Subcutaneous abdominal adipose tissue (tissue), 5 donors: ENCODE data around the gene CDK5R1.
"Not testable (repeated sequence)": the region's sequence is repeated elsewhere in the genome, so short reads cannot be mapped to it uniquely, and the experiment has no call there.

Experiments
- H3K27ac ChIP-seq: one replicate; pipeline ENCODE4 v1.7.0; 2013; ENCODE audit warnings: low read depth, mild to moderate bottlenecking, inconsistent platforms, low read length, moderate library complexity
- H3K27me3 ChIP-seq, 5 donors: one replicate each; pipeline ENCODE4 v1.7.0; 2013; ENCODE audit warnings: low read length in 5 of 5, inconsistent platforms in 1 of 5; ENCODE audit not compliant: control insufficient read depth in 5 of 5, insufficient read depth in 4 of 5
- H3K36me3 ChIP-seq, 5 donors: one replicate each; pipeline ENCODE4 v1.7.0; 2013; ENCODE audit warnings: low read length in 5 of 5; ENCODE audit not compliant: control insufficient read depth in 5 of 5, insufficient read depth in 5 of 5
- H3K4me1 ChIP-seq, 5 donors: one replicate each; pipeline ENCODE4 v1.7.0; 2013; ENCODE audit warnings: low read length in 5 of 5, mild to moderate bottlenecking in 3 of 5, moderate library complexity in 1 of 5; ENCODE audit not compliant: control insufficient read depth in 5 of 5, insufficient read depth in 5 of 5
- H3K4me3 ChIP-seq, 5 donors: one replicate each; pipeline ENCODE4 v1.7.0; 2013; ENCODE audit warnings: low read length in 5 of 5, low read depth in 1 of 5
- H3K9ac ChIP-seq, 5 donors: one replicate each; pipeline ENCODE4 v1.7.0; 2013; ENCODE audit warnings: low read length in 5 of 5, mild to moderate bottlenecking in 4 of 5, moderate library complexity in 3 of 5
- H3K9me3 ChIP-seq, 5 donors: one replicate each; pipeline ENCODE4 v1.7.0; 2013; ENCODE audit warnings: low read length in 5 of 5; ENCODE audit not compliant: control insufficient read depth in 5 of 5
- donor health status: healthy.
- donor health status: healthy.
- donor health status: healthy.
- donor health status: healthy.
- donor health status: healthy.

CDK5R1 gene

DNA sequence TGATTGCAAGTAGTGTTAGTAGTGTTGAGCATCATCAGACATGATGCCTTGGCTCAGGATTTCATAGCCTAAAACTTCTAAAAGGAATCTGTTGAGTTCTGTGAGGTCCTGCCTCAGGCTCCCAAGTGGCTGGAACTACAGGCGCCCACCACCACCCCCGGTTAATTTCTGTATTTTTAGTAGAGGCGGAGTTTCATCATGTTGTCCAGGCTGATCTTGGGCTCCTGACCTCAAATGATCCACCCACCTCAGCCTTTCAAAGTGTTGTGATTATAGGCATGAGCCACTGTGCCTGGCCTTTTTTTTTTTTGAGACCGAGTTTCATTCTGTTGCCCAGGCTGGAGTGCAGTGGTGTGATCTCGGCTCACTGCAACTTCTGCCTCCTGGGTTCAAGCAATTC, 36.8 kb upstream of the CDK5R1 start:
- H3K4me3 ChIP-seq = no peak overlapping the region
- H3K27me3 ChIP-seq = no peaks in the 10 kb centered on the region
- no peak overlapping the region for H3K9ac ChIP-seq
- no peak overlapping the region for H3K27ac ChIP-seq
- no peaks in the 10 kb centered on the region for H3K9me3 ChIP-seq
- H3K4me1 ChIP-seq = peaks cover 5 to 22% (median 16%) of the 10 kb centered on the region in 5 donors
- peaks cover 41 to 70% (median 52%) of the 10 kb centered on the region in 5 donors for H3K36me3 ChIP-seq

DNA sequence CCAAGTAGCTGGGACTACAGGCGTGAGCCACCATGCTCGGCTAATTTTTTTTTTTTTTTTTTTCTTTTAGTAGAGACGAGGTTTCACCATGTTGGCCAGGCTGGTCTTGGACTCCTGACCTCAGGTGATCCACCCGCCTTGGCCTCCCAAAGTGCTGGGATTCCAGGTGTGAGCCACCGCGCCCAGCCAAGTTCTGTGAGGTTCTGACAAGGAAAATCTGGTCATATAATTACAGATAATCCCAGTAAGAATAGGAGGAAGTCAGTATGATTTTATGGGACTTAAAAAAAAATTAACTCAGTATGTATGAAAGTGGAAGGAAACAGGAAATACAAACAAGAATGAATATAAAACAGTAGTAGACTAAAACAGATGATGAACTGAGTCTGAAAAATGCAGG, 36.4 kb upstream of the CDK5R1 start:
- not testable (repeated sequence) for H3K9ac ChIP-seq, H3K9me3 ChIP-seq, H3K27me3 ChIP-seq, H3K4me3 ChIP-seq, H3K27ac ChIP-seq
- peaks cover 45 to 74% (median 56%) of the 10 kb centered on the region in 5 donors for H3K36me3 ChIP-seq
- peaks cover 5 to 17% (median 12%) of the 10 kb centered on the region in 5 donors for H3K4me1 ChIP-seq

DNA sequence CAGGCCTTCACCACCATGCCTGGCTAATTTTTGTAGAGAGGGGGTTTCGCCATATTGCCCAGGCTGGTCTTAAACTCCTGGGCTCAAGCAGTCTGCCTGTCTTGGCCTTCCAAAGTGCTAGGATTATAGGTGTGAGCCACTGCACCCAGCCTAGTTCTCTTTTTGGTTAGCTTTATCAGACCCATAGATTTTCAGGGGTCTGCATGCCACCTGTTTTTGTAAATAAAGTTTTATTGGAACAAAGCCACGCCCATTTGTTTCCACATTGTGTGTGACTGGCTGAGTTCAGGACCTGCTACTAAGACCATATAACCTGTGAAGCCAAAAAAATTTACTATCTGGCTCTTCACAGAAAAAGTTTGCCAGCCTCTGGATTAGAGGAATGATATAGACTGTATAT, 34.9 kb upstream of the CDK5R1 start:
- no peak overlapping the region for H3K9ac ChIP-seq
- no peaks in the 10 kb centered on the region for H3K27me3 ChIP-seq
- no peak overlapping the region for H3K4me3 ChIP-seq
- H3K4me1 ChIP-seq = peaks cover 0 to 2% (median 0%) of the 10 kb centered on the region in 5 donors
- H3K36me3 ChIP-seq = peaks cover 47 to 83% (median 63%) of the 10 kb centered on the region in 5 donors
- no peaks in the 10 kb centered on the region for H3K9me3 ChIP-seq
- no peak overlapping the region for H3K27ac ChIP-seq

DNA sequence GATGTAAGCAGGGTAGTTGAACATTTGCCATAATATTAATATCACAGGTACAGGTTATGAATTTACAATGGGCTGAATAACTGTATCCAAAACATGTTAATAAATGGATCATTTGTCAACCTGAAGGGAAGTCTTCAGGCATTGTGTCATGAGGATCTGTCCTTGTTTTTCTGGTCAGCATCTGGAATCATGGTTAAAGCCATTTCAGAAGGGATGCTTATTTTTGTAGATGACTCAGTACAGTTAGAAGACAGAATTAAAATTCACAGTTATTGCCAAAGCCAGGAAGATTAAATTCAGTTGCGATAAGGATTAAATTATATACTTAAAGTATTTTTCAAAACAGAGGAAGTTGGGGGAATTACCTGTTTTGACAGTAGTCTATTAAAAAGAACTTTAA, 34.5 kb upstream of the CDK5R1 start:
- Histone ChIP-seq H3K27ac (no peak overlapping the region), H3K36me3 (peaks cover 47 to 85% (median 65%) of the 10 kb centered on the region in 5 donors), H3K9me3 (no peaks in the 10 kb centered on the region), H3K4me1 (peaks cover 0 to 2% (median 0%) of the 10 kb centered on the region in 5 donors), H3K27me3 (no peaks in the 10 kb centered on the region), H3K4me3 (no peak overlapping the region), H3K9ac (no peak overlapping the region)

DNA sequence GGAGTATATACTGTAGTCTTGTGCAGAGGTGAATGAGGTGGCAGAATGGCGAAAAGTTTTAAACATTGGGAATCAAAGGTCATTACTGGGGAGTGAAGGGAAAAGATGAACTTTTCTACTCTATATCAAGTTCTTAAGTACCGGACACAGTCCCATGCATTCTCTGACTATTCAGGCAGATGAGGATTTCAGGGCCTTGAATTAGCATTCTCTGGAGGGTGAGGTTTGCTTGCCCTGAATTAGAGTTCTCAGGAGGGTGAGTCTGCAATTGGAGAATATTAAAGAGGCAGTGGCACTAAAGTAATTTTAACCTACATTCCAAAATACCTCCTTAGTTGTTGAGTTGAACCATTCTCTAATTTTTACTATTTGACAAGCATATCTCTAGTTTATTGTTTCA, 33.4 kb upstream of the CDK5R1 start:
- Histone ChIP-seq H3K27ac (no peak overlapping the region), H3K4me1 (peaks cover 0 to 2% (median 0%) of the 10 kb centered on the region in 5 donors), H3K9ac (no peak overlapping the region), H3K27me3 (no peaks in the 10 kb centered on the region), H3K4me3 (no peak overlapping the region), H3K9me3 (no peaks in the 10 kb centered on the region), H3K36me3 (peaks cover 49 to 86% (median 72%) of the 10 kb centered on the region in 5 donors)

DNA sequence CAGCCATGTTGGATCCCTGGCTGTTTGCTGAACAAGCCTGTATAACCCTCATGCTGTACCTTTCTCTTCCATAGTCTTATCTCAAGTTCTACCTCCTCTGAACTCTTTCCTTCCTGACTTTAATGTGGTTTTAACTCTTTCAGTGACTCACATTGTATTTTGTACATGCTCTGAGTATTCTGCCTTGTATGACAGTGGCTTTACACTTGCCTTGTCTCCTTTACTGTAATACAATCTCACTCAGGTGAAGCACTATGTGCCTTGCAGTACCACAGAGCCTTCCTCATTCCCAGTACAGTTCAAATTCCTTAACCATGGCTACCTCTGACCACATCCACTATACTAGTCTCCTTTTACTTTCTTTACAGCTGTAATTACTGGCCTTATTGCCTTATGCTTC, 28.4 kb upstream of the CDK5R1 start:
- no peaks in the 10 kb centered on the region for H3K9me3 ChIP-seq
- H3K4me3 ChIP-seq = no peak overlapping the region
- no peak overlapping the region for H3K9ac ChIP-seq
- no peaks in the 10 kb centered on the region for H3K27me3 ChIP-seq
- peaks cover 0 to 2% (median 0%) of the 10 kb centered on the region in 5 donors for H3K4me1 ChIP-seq
- peaks cover 35 to 77% (median 64%) of the 10 kb centered on the region in 5 donors for H3K36me3 ChIP-seq
- no peak overlapping the region for H3K27ac ChIP-seq

DNA sequence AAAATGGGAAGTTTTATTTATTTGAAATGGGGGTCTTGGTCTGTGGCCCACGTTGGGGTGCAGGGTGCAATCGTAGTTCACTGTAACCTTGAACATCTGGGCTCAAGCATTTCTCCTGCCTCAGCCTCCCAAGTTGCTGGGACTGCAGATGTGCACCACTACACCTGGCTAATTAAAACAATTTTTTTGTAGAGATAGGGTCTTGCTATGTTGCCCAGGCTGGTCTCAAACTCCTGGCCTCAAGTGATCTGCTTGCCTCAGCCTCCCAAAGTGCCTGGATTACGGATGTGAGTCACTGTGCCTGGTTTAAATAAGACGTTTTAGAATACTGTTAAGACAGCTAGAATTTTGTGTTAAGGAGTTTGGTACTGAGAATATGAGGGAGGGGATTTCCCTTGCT, 26.7 kb upstream of the CDK5R1 start:
- Histone ChIP-seq H3K9me3 (no peaks in the 10 kb centered on the region), H3K9ac (no peak overlapping the region), H3K4me1 (no peaks in the 10 kb centered on the region), H3K27me3 (no peaks in the 10 kb centered on the region), H3K36me3 (peaks cover 31 to 75% (median 60%) of the 10 kb centered on the region in 5 donors), H3K4me3 (no peak overlapping the region), H3K27ac (no peak overlapping the region)

DNA sequence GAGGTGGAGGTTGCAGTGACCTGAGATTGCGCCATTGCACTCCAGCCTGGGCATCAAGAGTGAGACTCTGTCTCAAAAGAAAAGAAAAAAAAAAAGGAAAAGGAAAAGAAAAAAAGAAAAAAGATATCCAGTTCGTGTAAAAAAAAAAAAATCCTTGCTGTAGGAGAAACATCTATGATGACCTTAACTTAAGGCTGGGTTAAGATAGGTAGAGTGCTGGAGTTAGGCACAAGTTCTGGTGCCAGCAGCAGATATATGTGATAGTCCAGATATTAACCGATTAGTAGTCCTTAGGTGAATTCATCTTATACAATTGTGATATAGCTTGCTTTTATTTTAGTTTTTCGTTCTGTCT, 25.3 kb upstream of the CDK5R1 start:
- H3K36me3 ChIP-seq = peaks cover 29 to 79% (median 62%) of the 10 kb centered on the region in 5 donors
- H3K4me3 ChIP-seq = no peak overlapping the region
- H3K27ac ChIP-seq = no peak overlapping the region
- no peaks in the 10 kb centered on the region for H3K9me3 ChIP-seq
- H3K27me3 ChIP-seq = no peaks in the 10 kb centered on the region
- H3K9ac ChIP-seq = no peak overlapping the region
- no peaks in the 10 kb centered on the region for H3K4me1 ChIP-seq

DNA sequence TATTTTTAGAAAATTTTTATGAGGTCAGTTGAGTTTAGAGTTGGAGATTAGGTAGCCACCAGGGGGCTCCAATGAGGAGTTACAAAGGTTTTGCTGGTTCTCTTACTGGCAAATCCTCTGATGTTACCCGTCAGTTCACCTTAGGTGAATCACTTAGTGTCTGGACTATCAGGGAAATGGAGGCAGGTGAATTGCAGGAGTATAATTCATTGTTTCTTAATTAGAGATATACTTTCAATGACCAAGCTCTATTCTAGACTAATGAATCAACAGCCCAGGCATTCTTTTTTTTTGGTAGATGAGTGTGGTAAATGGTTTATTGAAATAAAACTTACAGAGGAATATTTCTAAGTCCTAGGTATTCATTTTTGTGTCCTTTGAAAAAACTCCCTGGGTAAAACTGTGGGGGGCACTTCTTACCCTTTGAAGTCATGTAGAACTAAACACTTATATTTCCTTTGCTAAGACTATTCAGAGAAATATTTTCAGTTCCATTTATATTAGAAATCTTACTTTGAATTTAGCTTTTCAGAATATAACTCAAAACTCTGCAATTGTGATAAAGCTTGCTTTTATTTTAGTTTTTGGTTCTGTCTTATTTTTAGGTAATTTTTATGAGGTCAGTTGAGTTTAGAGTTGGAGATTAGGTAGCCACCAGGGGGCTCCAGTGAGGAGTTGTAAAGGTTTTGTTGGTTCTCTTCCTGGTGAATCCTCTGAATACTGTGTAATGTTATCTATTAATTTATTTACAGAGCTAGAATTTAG, 24.8 kb upstream of the CDK5R1 start:
- Histone ChIP-seq H3K9ac (no peak overlapping the region), H3K4me3 (no peak overlapping the region), H3K27ac (no peak overlapping the region), H3K9me3 (no peaks in the 10 kb centered on the region), H3K27me3 (no peaks in the 10 kb centered on the region), H3K36me3 (peaks cover 32 to 80% (median 63%) of the 10 kb centered on the region in 5 donors), H3K4me1 (no peaks in the 10 kb centered on the region)

DNA sequence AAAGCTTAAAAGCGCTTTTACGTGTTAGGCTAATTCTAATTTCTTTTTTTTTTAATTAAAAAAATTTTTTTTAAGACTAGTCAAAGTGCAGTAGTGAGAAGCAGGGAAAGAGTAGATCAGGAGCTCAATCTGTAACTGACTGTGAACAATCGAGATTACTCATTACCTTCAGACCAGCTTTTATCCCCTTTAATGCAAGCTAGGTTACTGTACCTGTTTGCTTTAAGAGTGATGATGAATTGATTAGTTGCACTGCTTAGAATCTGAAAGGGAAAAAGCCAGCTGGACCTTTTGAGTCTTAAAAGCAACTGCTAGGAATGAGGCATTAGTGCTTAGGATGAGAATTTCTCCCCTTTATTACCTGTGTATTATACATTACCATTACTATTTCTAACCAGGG, 23.5 kb upstream of the CDK5R1 start:
- Histone ChIP-seq H3K9me3 (no peaks in the 10 kb centered on the region), H3K4me3 (no peak overlapping the region), H3K4me1 (no peaks in the 10 kb centered on the region), H3K36me3 (peaks cover 35 to 80% (median 65%) of the 10 kb centered on the region in 5 donors), H3K27me3 (no peaks in the 10 kb centered on the region), H3K9ac (peak overlapping the region in 1 of 5 donors; percentile 15), H3K27ac (no peak overlapping the region)
